ENCODE measurements around the gene ADGRF3.

ADGRF3 gene

DNA sequence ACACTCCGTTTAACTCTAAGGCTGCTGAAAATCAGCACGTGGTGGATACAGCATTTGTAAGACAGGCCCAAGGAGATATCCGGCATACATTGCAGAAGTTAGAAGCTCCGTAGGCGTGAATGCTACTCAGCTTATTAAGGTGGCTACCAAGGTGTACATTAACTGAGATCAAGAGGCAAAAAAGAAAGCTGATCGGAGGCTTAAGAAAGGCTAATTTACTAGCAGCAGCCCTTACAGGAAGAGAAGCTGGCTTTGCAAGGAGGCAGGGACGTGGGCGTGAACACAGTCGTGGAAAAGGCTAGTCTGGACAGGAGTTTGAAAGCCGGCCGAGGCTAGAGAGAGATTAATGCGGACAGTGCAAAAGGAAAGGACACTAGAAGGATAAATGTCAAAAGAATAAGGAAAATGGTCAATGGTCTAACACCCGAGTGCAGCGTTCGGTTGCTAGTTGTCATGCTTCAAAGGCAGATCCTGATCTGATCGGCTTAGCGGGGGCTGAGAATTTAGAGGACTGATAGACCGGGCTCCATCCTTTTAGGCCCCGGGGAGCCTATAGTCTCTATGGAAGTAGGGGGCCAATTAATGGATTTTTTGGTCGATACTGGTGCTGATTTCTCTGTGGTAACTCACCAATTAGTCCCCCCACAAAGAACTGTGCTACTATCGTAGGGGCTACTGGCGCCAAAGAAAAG, 46.2 kb downstream of the ADGRF3 start:
- no peaks in the 10 kb centered on the region for H4K20me1 ChIP-seq
- peak overlapping the region; percentile 63 for H3K4me3 ChIP-seq
- H3K27me3 ChIP-seq, result no peaks in the 10 kb centered on the region
- H3K36me3 ChIP-seq, result no peaks in the 10 kb centered on the region
- H3K9me3 ChIP-seq, result no peaks in the 10 kb centered on the region
- 0 out of 2 replicates have a peak overlapping the region, but pooled peaks have one; percentile 78 for H3K9ac ChIP-seq
- no peak for TF ChIP-seq Cebpa-rat (IDR thresholded peaks at IDR 0.05)
- peak overlapping the region; percentile 82 for H3K27ac ChIP-seq
- H3K4me2 ChIP-seq, result peak overlapping the region; percentile 92
- H3K4me1 ChIP-seq, result peaks cover 18% of the 10 kb centered on the region

GRCh38 chr2:26299471-26300101, 47.0 kb downstream of the ADGRF3 start:
- no peaks in the 10 kb centered on the region for H3K27me3 ChIP-seq
- peak overlapping the region; percentile 78 for H3K9ac ChIP-seq
- no peaks in the 10 kb centered on the region for H3K9me3 ChIP-seq
- peak overlapping the region; percentile 63 for H3K4me3 ChIP-seq
- peaks cover 18% of the 10 kb centered on the region for H3K4me1 ChIP-seq
- peak overlapping the region; percentile 82 for H3K27ac ChIP-seq
- H3K36me3 ChIP-seq, result no peaks in the 10 kb centered on the region
- TF ChIP-seq Cebpa-rat (IDR thresholded peaks at IDR 0.05), result no peak
- H3K4me2 ChIP-seq, result peak overlapping the region; percentile 92
- H4K20me1 ChIP-seq, result no peaks in the 10 kb centered on the region

- no peaks in the 10 kb centered on the region for H3K27me3 ChIP-seq
- no peak for TF ChIP-seq Cebpa-rat (IDR thresholded peaks at IDR 0.05)
- no peaks in the 10 kb centered on the region for H3K36me3 ChIP-seq
- H4K20me1 ChIP-seq, result no peaks in the 10 kb centered on the region
- no peaks in the 10 kb centered on the region for H3K9me3 ChIP-seq
- H3K9ac ChIP-seq, result peak overlapping the region; percentile 78
- peak overlapping the region; percentile 92 for H3K4me2 ChIP-seq
- peak overlapping the region; percentile 63 for H3K4me3 ChIP-seq
- peaks cover 18% of the 10 kb centered on the region for H3K4me1 ChIP-seq
- peak overlapping the region; percentile 82 for H3K27ac ChIP-seq
Observed at GRCh38 chr2:26298638-26299393, 47.8 kb downstream of the ADGRF3 start.

GRCh38 chr2:26298286-26298637, 48.3 kb downstream of the ADGRF3 start:
- H3K36me3 ChIP-seq, result no peaks in the 10 kb centered on the region
- H3K27ac ChIP-seq, result peak overlapping the region; percentile 82; the same call in 1 of the 2 replicates
- no peaks in the 10 kb centered on the region for H3K27me3 ChIP-seq
- TF ChIP-seq Cebpa-rat (IDR thresholded peaks at IDR 0.05), result no peak
- no peaks in the 10 kb centered on the region for H3K9me3 ChIP-seq
- peak overlapping the region; percentile 63; the same call in 1 of the 2 replicates for H3K4me3 ChIP-seq
- 0 out of 2 replicates have a peak overlapping the region, but pooled peaks have one; percentile 78 for H3K9ac ChIP-seq
- H3K4me2 ChIP-seq, result peak overlapping the region; percentile 92
- peaks cover 18% of the 10 kb centered on the region for H3K4me1 ChIP-seq
- no peaks in the 10 kb centered on the region for H4K20me1 ChIP-seq

DNA sequence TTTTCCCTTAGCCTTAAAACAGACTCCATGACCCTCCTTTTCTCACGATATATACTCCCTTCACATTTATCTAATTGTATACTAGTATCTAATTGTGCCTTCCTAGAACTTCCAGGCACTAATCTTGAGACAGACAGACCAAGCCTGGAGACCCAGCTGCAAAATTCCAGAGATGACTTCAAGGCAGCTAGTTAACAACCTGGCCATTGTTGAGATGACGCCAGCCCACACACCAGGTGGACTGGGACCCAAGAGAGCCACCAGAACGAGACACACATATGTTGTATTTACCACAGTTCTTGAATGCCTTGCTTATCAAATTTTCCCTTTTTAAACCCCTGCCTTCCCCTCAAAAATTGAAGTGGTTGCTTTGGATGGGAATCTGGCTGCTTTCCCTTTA, 49.5 kb downstream of the ADGRF3 start:
- Histone ChIP-seq H3K4me1 (peaks cover 18% of the 10 kb centered on the region), H3K4me2 (no peak overlapping the region), H3K9ac (no peak overlapping the region), H3K36me3 (no peaks in the 10 kb centered on the region), H3K9me3 (no peaks in the 10 kb centered on the region), H3K27ac (no peak overlapping the region), H4K20me1 (no peaks in the 10 kb centered on the region), H3K27me3 (no peaks in the 10 kb centered on the region), H3K4me3 (no peak overlapping the region)
- TF ChIP-seq Cebpa-rat (IDR thresholded peaks at IDR 0.05), result no peak

- Histone ChIP-seq H3K27ac (no peak overlapping the region), H3K9me3 (no peaks in the 10 kb centered on the region), H4K20me1 (no peaks in the 10 kb centered on the region), H3K9ac (no peak overlapping the region), H3K36me3 (peaks cover 5% of the 10 kb centered on the region; the same call in 1 of the 2 replicates), H3K27me3 (no peaks in the 10 kb centered on the region), H3K4me2 (no peak overlapping the region), H3K4me3 (no peak overlapping the region), H3K4me1 (peaks cover 15% of the 10 kb centered on the region)
- no peak for TF ChIP-seq Cebpa-rat (IDR thresholded peaks at IDR 0.05)
Observed at GRCh38 chr2:26295511-26295910, 51.1 kb downstream of the ADGRF3 start.

GRCh38 chr2:26292646-26293045, 53.9 kb downstream of the ADGRF3 start:
- H3K36me3 ChIP-seq, result peaks cover 30% of the 10 kb centered on the region
- no peak overlapping the region for H3K27ac ChIP-seq
- TF ChIP-seq Cebpa-rat (IDR thresholded peaks at IDR 0.05), result no peak
- H3K9me3 ChIP-seq, result no peaks in the 10 kb centered on the region
- H3K4me1 ChIP-seq, result no peaks in the 10 kb centered on the region
- H3K4me3 ChIP-seq, result no peak overlapping the region
- no peaks in the 10 kb centered on the region for H3K27me3 ChIP-seq
- no peak overlapping the region for H3K4me2 ChIP-seq
- H4K20me1 ChIP-seq, result no peaks in the 10 kb centered on the region
- H3K9ac ChIP-seq, result no peak overlapping the region

- no peaks in the 10 kb centered on the region for H3K4me1 ChIP-seq
- H3K27me3 ChIP-seq, result no peaks in the 10 kb centered on the region
- H4K20me1 ChIP-seq, result no peaks in the 10 kb centered on the region
- H3K9ac ChIP-seq, result no peak overlapping the region
- no peak overlapping the region for H3K27ac ChIP-seq
- no peak overlapping the region for H3K4me2 ChIP-seq
- peaks cover 54% of the 10 kb centered on the region for H3K36me3 ChIP-seq
- TF ChIP-seq Cebpa-rat (IDR thresholded peaks at IDR 0.05), result no peak
- no peak overlapping the region for H3K4me3 ChIP-seq
- H3K9me3 ChIP-seq, result no peaks in the 10 kb centered on the region
Observed at GRCh38 chr2:26290001-26290400, 56.6 kb downstream of the ADGRF3 start.

GRCh38 chr2:26285931-26286330, 60.7 kb downstream of the ADGRF3 start:
- H4K20me1 ChIP-seq, result no peaks in the 10 kb centered on the region
- TF ChIP-seq Cebpa-rat (IDR thresholded peaks at IDR 0.05), result no peak
- H3K27me3 ChIP-seq, result no peaks in the 10 kb centered on the region
- peaks cover 92% of the 10 kb centered on the region for H3K36me3 ChIP-seq
- no peak overlapping the region for H3K9ac ChIP-seq
- no peak overlapping the region for H3K27ac ChIP-seq
- no peak overlapping the region for H3K4me3 ChIP-seq
- H3K4me1 ChIP-seq, result no peaks in the 10 kb centered on the region
- H3K4me2 ChIP-seq, result no peak overlapping the region
- no peaks in the 10 kb centered on the region for H3K9me3 ChIP-seq

GRCh38 chr2:26284132-26284531, 62.5 kb downstream of the ADGRF3 start:
- H3K27ac ChIP-seq, result no peak overlapping the region
- no peak overlapping the region for H3K9ac ChIP-seq
- no peak overlapping the region for H3K4me2 ChIP-seq
- no peaks in the 10 kb centered on the region for H4K20me1 ChIP-seq
- no peak overlapping the region for H3K4me3 ChIP-seq
- TF ChIP-seq Cebpa-rat (IDR thresholded peaks at IDR 0.05), result no peak
- no peaks in the 10 kb centered on the region for H3K9me3 ChIP-seq
- H3K4me1 ChIP-seq, result no peaks in the 10 kb centered on the region
- H3K36me3 ChIP-seq, result peaks cover 94% of the 10 kb centered on the region
- no peaks in the 10 kb centered on the region for H3K27me3 ChIP-seq
